B cell (primary cell): ENCODE results near the gene RALA. TPM values are rescaled to one million over a fixed set of nuclear protein-coding genes. Genes with fewer than 3 reads are reported as not detected.

ENCODE experiments used
- ATAC-seq: fragments of 200-7000 bp; cut with Tn5 transposase; one replicate; pipeline ENCODE4 v1.10.0; 2021; ENCODE audit warnings: low read depth, mild to moderate bottlenecking, moderate number of reproducible peaks, moderate library complexity
- CTCF ChIA-PET: fragments of 350-600 bp; sonication (Branson Sonifier 250); formaldehyde crosslinking; loops from one replicate; lab custom pipeline; 2021; ENCODE audit warnings: antibody characterized with exemption, inconsistent platforms; lab: Charles Lee
- POLR2A ChIA-PET: fragments of 350-600 bp; sonication (Branson Sonifier 250); formaldehyde crosslinking; loops from one replicate; lab custom pipeline; 2021; ENCODE audit warnings: antibody characterized with exemption; lab: Charles Lee
- DNase-seq: peaks from one replicate; pipeline ENCODE4 v3.0.0; 2013
- H2AFZ ChIP-seq: 2 replicates; pipeline ENCODE4 v1.6.1; 2012; ENCODE audit warnings: mild to moderate bottlenecking, low read depth, low read length; ENCODE audit not compliant: insufficient read depth, poor library complexity, severe bottlenecking
- H3K27ac ChIP-seq, 2 donors: 1 replicate in 1 of 2; 2 replicates in 1 of 2; pipeline ENCODE4 v1.5.1; 2012 to 2013; ENCODE audit warnings: low read length in 2 of 2, mild to moderate bottlenecking in 2 of 2, moderate library complexity in 1 of 2
- H3K27me3 ChIP-seq, 4 experiments: fragments of 200-600 bp in 1 of 4; sonication (generic) in 1 of 4; replicated peaks in 1 of 4; 1 replicate in 2 of 4; 2 replicates in 2 of 4; pipeline versions ENCODE4 v1.6.1 to v1.7.0; 2013 to 2016; ENCODE audit warnings: low read length in 3 of 4, mild to moderate bottlenecking in 2 of 4, mixed read lengths in 1 of 4, moderate library complexity in 1 of 4; ENCODE audit not compliant: insufficient read depth in 4 of 4, control insufficient read depth in 3 of 4; ENCODE audit errors: control extremely low read depth in 1 of 4
- H3K36me3 ChIP-seq, 2 experiments: replicated peaks in 1 of 2; 1 replicate in 1 of 2; 2 replicates in 1 of 2; pipeline versions ENCODE4 v1.6.1 to v1.7.1; 2013; ENCODE audit warnings: low read length in 1 of 2; ENCODE audit not compliant: insufficient read depth in 2 of 2, control insufficient read depth in 1 of 2; ENCODE audit errors: control extremely low read depth in 1 of 2, extremely low read depth in 1 of 2
- H3K4me1 ChIP-seq, 2 donors: fragments of 200-600 bp in 1 of 2; sonication (generic) in 1 of 2; 1 replicate in 1 of 2; 2 replicates in 1 of 2; pipeline versions ENCODE4 v1.5.1 to v1.6.1; 2013 to 2017; ENCODE audit warnings: low read length in 2 of 2; ENCODE audit not compliant: control insufficient read depth in 2 of 2, insufficient read depth in 2 of 2
- H3K4me2 ChIP-seq: replicated peaks from 2 replicates; pipeline ENCODE3; 2012; ENCODE audit warnings: mild to moderate bottlenecking, low read depth, low read length; ENCODE audit not compliant: poor library complexity, severe bottlenecking
- H3K4me3 ChIP-seq, 5 experiments: fragments of 200-600 bp in 1 of 5; sonication (generic) in 1 of 5; 1 replicate in 3 of 5; 2 replicates in 2 of 5; pipeline versions ENCODE4 v1.5.1 to v1.7.0; 2011 to 2016; ENCODE audit warnings: low read length in 4 of 5, mild to moderate bottlenecking in 4 of 5, low read depth in 2 of 5, control low read depth in 1 of 5, moderate library complexity in 1 of 5; ENCODE audit not compliant: insufficient read depth in 1 of 5; ENCODE audit errors: control extremely low read depth in 1 of 5, extremely low read depth in 1 of 5
- H3K79me2 ChIP-seq: fragments of 200-600 bp; sonication (generic); one replicate; pipeline ENCODE4 v1.6.0; 2016; ENCODE audit warnings: low read length; ENCODE audit not compliant: control insufficient read depth, insufficient read depth
- H3K9ac ChIP-seq: fragments of 200-600 bp; sonication (generic); 2 replicates; pipeline ENCODE4 v1.6.1; 2017; ENCODE audit warnings: mild to moderate bottlenecking, low read length, moderate library complexity
- H3K9me3 ChIP-seq, 3 donors: one replicate each; pipeline versions ENCODE4 v1.6.1 to v1.7.1; 2013; ENCODE audit warnings: low read length in 2 of 3; ENCODE audit not compliant: control insufficient read depth in 2 of 3, insufficient read depth in 1 of 3; ENCODE audit errors: control extremely low read depth in 1 of 3
- H4K20me1 ChIP-seq: 2 replicates; pipeline ENCODE4 v1.6.0; 2012; ENCODE audit warnings: mild to moderate bottlenecking, low read length; ENCODE audit not compliant: insufficient read depth, control insufficient read depth, poor library complexity, severe bottlenecking
- H3K27ac Mint-ChIP-seq: one replicate; pipeline ENCODE4 v1.8.0; 2021; ENCODE audit warnings: mixed read lengths
- H3K27me3 Mint-ChIP-seq: one replicate; pipeline ENCODE4 v1.8.0; 2021; ENCODE audit warnings: mixed read lengths
- H3K4me1 Mint-ChIP-seq: one replicate; pipeline ENCODE4 v1.8.0; 2021; ENCODE audit warnings: mixed read lengths
- H3K4me3 Mint-ChIP-seq: one replicate; pipeline ENCODE4 v1.8.0; 2021; ENCODE audit warnings: mixed read lengths
- H3K9me3 Mint-ChIP-seq: one replicate; pipeline ENCODE4 v1.8.0; 2022; ENCODE audit warnings: mixed read lengths; ENCODE audit not compliant: insufficient read depth
- EZH2 ChIP-seq: IDR thresholded peaks from 2 replicates; pipeline ENCODE4 v1.6.1; 2012; ENCODE audit warnings: borderline replicate concordance, low read depth, mild to moderate bottlenecking, moderate library complexity, low read length; ENCODE audit not compliant: insufficient read depth, poor library complexity, severe bottlenecking
- WGBS: methylation state at CpG from one replicate; pipeline ENCODE4 v1.1.5; 2013; ENCODE audit warnings: missing lambda C conversion rate; ENCODE audit not compliant: insufficient coverage; 5-methylcytosine and 5-hydroxymethylcytosine counted together
- intact Hi-C: fragments of 100-400 bp; cut with micrococcal nuclease; formaldehyde crosslinking; loops from one replicate; pipeline ENCODE4 v1.10.0; 2022
- polyA plus RNA-seq: library from polyadenylated mRNA; depleted of rRNA; stranded (reverse); fragments of >200 nt; gene quantifications from 2 replicates; pipeline ENCODE4 v1.2.3, GENCODE V29; 2012
- total RNA-seq, 2 donors: library from RNA; stranded (reverse); fragments of 120-200 nt in 1 of 2; gene quantifications; 1 replicate in 1 of 2; 2 replicates in 1 of 2; pipeline versions ENCODE4 v1.2.3 to v1.2.4, GENCODE V29; 2013 to 2022
- TF ChIP-seq, protein P1 (sequence below): fragments of 200-600 bp; IDR thresholded peaks from one replicate; pipeline ENCODE4 v1.8.0; 2022; ENCODE audit warnings: antibody characterized with exemption, mild to moderate bottlenecking

The RALA gene
- total and polyA plus RNA-seq, 2 donors (not counting 1 experiment from before 2014, with no cell fraction given), result 9.3 to 29.8 TPM

DNA sequence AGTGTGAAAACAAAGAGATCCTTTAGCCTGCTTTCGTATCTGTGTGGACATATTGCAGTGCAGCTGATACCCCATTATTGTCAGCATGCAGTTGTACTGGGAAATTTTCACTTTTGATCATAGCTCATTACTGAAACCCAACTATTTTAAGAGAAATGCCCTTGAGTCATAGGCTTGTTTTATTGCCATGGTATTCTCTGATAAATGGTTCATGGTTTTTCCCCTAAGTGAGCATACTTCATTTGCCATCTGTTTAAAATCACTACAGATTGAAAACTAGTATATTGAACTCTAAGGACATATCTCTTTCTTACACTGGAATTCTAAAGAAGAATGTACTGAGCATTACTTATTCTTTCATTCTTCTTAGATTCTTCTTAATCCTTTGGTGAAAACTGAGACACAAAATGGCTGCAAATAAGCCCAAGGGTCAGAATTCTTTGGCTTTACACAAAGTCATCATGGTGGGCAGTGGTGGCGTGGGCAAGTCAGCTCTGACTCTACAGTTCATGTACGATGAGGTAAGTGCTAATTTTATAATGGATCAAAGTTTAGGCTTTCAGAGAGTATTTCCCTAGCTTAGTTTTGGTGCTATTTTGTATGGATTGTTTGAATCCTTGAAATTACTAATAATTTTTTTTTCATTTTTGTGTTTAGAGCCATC is 63.0 kb downstream of the RALA start:
- H3K27me3 Mint-ChIP-seq, result no peaks in the 10 kb centered on the region
- TF ChIP-seq, protein P1, sequence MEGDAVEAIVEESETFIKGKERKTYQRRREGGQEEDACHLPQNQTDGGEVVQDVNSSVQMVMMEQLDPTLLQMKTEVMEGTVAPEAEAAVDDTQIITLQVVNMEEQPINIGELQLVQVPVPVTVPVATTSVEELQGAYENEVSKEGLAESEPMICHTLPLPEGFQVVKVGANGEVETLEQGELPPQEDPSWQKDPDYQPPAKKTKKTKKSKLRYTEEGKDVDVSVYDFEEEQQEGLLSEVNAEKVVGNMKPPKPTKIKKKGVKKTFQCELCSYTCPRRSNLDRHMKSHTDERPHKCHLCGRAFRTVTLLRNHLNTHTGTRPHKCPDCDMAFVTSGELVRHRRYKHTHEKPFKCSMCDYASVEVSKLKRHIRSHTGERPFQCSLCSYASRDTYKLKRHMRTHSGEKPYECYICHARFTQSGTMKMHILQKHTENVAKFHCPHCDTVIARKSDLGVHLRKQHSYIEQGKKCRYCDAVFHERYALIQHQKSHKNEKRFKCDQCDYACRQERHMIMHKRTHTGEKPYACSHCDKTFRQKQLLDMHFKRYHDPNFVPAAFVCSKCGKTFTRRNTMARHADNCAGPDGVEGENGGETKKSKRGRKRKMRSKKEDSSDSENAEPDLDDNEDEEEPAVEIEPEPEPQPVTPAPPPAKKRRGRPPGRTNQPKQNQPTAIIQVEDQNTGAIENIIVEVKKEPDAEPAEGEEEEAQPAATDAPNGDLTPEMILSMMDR, result no peak
- TF ChIP-seq EZH2, result no peak
- ChIA-PET POLR2A (no interaction called here), CTCF (interaction anchor here (0.7 to 1.3 kb wide), 3 partner anchors 8 to 104 kb away, joined by 3 read pairs; no protein-coding TSS in a partner anchor)
- Histone ChIP-seq H2AFZ (no peak overlapping the region), H3K27me3 (no peaks in the 10 kb centered on the region), H3K4me2 (no peak overlapping the region), H3K9ac (no peak overlapping the region), H3K36me3 (peaks cover 0 to 16% of the 10 kb centered on the region in 2 experiments), H3K9me3 (no peaks in the 10 kb centered on the region), H3K79me2 (peaks cover 20% of the 10 kb centered on the region), H3K27ac (no peak overlapping the region), H3K4me3 (no peak overlapping the region), H3K4me1 (no peaks in the 10 kb centered on the region), H4K20me1 (peaks cover 23% of the 10 kb centered on the region)
- ATAC-seq, result no peak
- 100% methylated on average over 2 of the region's 3 CpGs for WGBS
- no peak overlapping the region for H3K27ac Mint-ChIP-seq
- H3K4me1 Mint-ChIP-seq, result peaks cover 28% of the 10 kb centered on the region
- H3K9me3 Mint-ChIP-seq, result no peaks in the 10 kb centered on the region
- intact Hi-C loops, result no loop called here
- H3K4me3 Mint-ChIP-seq, result no peak overlapping the region
- DNase-seq, result no peak

DNA sequence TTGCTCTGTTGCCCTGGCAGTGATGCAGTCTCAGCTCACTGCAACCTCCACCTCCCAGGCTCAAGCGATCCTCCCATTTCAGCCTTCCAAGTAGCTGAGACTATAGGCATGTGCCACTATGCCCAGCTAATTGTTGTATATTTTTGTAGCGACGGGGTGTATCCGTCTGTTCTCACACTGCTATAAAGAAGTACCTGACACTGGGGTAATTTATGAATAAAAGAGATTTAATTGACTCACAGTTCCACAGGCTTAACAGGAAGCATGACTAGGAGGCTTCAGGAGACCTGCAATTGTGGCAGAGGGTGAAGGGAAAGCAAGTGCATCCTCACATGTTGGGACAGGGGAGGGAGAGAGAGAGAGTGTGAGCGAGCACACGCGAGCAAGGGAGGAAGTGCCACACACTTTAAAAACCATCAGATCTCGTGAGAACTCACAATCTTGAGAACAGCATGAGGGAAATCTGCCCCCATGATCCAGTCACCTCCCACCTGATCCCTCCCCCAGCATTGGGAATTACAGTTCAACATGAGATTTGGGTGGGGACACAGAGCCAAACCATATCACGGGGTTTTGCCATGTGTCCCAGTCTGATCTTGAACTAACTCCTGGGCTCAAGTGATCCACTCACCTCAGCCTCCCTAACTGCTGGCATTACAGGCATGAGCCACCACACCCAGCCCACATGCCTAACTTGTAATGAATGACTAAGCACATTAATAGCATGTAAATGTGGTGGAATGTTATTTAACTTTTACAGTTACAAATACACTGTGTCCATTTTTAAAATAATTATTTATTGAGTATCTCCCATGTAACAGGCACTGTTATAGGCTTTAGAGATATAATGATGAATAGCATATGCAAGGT is 65.5 kb downstream of the RALA start:
- ChIA-PET POLR2A (no interaction called here), CTCF (no interaction called here)
- H3K9ac ChIP-seq, result no peak overlapping the region
- Mint-ChIP-seq H3K9me3 (no peaks in the 10 kb centered on the region), H3K27me3 (no peaks in the 10 kb centered on the region), H3K4me1 (peaks cover 14% of the 10 kb centered on the region), H3K27ac (no peak overlapping the region), H3K4me3 (no peak overlapping the region)
- no peak for ATAC-seq
- DNase-seq, result no peak
- no peaks in the 10 kb centered on the region for H3K27me3 ChIP-seq
- intact Hi-C loops, result no loop called here
- no peak overlapping the region for H3K4me2 ChIP-seq
- peaks cover 12% of the 10 kb centered on the region for H4K20me1 ChIP-seq
- H2AFZ ChIP-seq, result no peak overlapping the region
- WGBS, result no CpG with 5 or more reads among the region's 9 CpGs
- H3K4me3 ChIP-seq, result no peak overlapping the region
- no peaks in the 10 kb centered on the region for H3K4me1 ChIP-seq
- H3K79me2 ChIP-seq, result peaks cover 12% of the 10 kb centered on the region
- H3K9me3 ChIP-seq, result no peaks in the 10 kb centered on the region
- H3K36me3 ChIP-seq, result peaks cover 7 to 28% of the 10 kb centered on the region in 2 experiments
- TF ChIP-seq, protein P1, result no peak
- TF ChIP-seq EZH2, result no peak
- no peak overlapping the region for H3K27ac ChIP-seq
